Loucy (cell line): Measurements from ENCODE around the gene CGB2.

Source experiments
- H2AFZ ChIP-seq: fragments of 200-600 bp; sonication (generic); 2 replicates; pipeline ENCODE4 v1.6.0; 2016; ENCODE audit warnings: antibody characterized with exemption, mild to moderate bottlenecking, low read length, moderate library complexity
- H3F3A ChIP-seq: fragments of 200-600 bp; 2 replicates; pipeline ENCODE4 v1.6.0; 2016; ENCODE audit warnings: antibody characterized with exemption, low read depth, mild to moderate bottlenecking
- H3K27me3 ChIP-seq: fragments of 200-600 bp; sonication (generic); 2 replicates; pipeline ENCODE4 v1.6.1; 2014; ENCODE audit warnings: low read length, mild to moderate bottlenecking; ENCODE audit not compliant: insufficient read depth, poor library complexity, severe bottlenecking
- H3K36me3 ChIP-seq: fragments of 200-600 bp; sonication (generic); 2 replicates; pipeline ENCODE4 v1.6.1; 2016; ENCODE audit warnings: low read length; ENCODE audit not compliant: insufficient read depth
- H3K4me1 ChIP-seq: fragments of 200-600 bp; sonication (generic); 2 replicates; pipeline ENCODE4 v1.5.1; 2014; ENCODE audit warnings: low read length, mild to moderate bottlenecking; ENCODE audit not compliant: insufficient read depth, poor library complexity, severe bottlenecking
- H3K4me2 ChIP-seq: fragments of 200-600 bp; sonication (generic); 2 replicates; pipeline ENCODE4 v1.6.0; 2014; ENCODE audit warnings: antibody characterized with exemption, low read length, low read depth, mild to moderate bottlenecking; ENCODE audit not compliant: poor library complexity, severe bottlenecking
- H3K4me3 ChIP-seq: fragments of 200-600 bp; sonication (generic); 2 replicates; pipeline ENCODE4 v1.5.1; 2014; ENCODE audit warnings: low read length, mild to moderate bottlenecking, mixed read lengths; ENCODE audit not compliant: poor library complexity, severe bottlenecking
- H3K79me2 ChIP-seq: fragments of 200-600 bp; sonication (generic); 2 replicates; pipeline ENCODE4 v1.6.1; 2014; ENCODE audit warnings: low read length; ENCODE audit not compliant: insufficient read depth
- H3K9ac ChIP-seq: fragments of 200-600 bp; sonication (generic); 2 replicates; pipeline ENCODE4 v1.6.0; 2014; ENCODE audit warnings: mild to moderate bottlenecking, low read depth, low read length, moderate library complexity; ENCODE audit not compliant: poor library complexity, severe bottlenecking
- H3K9me2 ChIP-seq: fragments of 200-600 bp; sonication (generic); replicated peaks from 2 replicates; pipeline ENCODE4 v1.6.1; 2016; ENCODE audit warnings: low read depth, low read length, mixed read lengths
- H3K9me3 ChIP-seq: fragments of 200-600 bp; sonication (generic); 2 replicates; pipeline ENCODE4 v1.6.1; 2014; ENCODE audit warnings: mild to moderate bottlenecking, antibody characterized with exemption, low read length, low read depth; ENCODE audit not compliant: insufficient read depth
- H4K20me1 ChIP-seq: fragments of 200-600 bp; sonication (generic); 2 replicates; pipeline ENCODE4 v1.6.0; 2014; ENCODE audit warnings: antibody characterized with exemption, low read length, mild to moderate bottlenecking; ENCODE audit not compliant: insufficient read depth, poor library complexity, severe bottlenecking
- CTCF ChIP-seq: fragments of 200-600 bp; sonication (generic); conservative IDR thresholded peaks from 2 replicates; pipeline ENCODE4 v1.5.1; 2014; ENCODE audit warnings: mild to moderate bottlenecking, antibody characterized with exemption, low read length
- EZH2phosphoT487 ChIP-seq: fragments of 200-600 bp; IDR thresholded peaks from 2 replicates; pipeline ENCODE4 v1.6.1; 2018; ENCODE audit warnings: antibody characterized with exemption, mild to moderate bottlenecking, moderate library complexity, borderline replicate concordance

CGB2 gene

DNA sequence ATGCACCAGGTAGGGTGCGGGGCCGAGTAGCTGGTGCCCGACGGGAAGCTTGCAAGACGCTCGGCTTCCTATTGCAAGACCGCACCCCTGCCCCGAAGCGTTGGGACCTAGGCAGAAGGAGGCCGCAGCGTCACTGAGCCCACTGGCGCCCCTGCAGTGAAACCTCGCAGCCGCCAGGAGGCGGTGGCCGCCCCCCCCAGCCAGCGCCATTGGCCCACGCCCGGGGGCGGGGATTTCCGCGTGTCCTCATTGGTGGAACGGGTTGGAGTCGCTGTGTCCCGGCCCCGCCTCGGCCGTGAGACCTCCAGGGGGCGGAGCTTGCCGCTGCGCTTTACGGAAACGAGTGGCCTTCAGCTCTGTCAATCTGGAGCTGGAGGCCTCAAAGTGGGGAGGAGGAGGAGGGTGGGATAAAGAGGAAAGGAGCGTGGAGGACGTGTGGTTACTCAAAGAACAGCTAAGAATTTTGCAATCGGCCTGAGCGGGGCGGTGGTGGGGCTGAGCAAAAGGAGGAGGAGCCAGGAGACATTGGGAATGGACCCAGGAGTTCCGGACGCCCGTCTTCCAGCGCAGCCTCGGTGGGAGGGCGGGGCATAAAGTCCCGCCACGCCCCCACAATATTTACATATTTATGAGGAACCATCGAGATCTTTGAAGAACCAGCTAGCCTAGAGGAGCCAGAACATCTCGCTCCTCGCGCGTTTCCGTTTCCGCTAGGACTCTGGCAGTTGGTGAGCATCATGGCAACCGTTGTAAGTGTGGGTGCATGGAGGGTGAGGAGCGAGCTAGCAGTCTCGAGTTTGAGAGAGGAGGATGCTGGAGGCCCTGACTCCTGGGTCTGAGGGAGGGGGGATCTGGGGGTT is 38.3 kb upstream of the CGB2 start, which contains the start of the genes GYS1 and RUVBL2:
Gene GYS1 (minus strand): TSS at position 135 of the 860 bp plus-strand sequence. CDS start 197 bp downstream, outside the sequence.
Gene RUVBL2 (plus strand): TSS at position 713 of the 860 bp plus-strand sequence. CDS start 25 bp downstream, at position 738.
- H3K9ac ChIP-seq, result peak within 1 kb of the TSS; percentile 97
- peak; percentile 79 for TF ChIP-seq CTCF
- TF ChIP-seq EZH2phosphoT487, result no peak
- H3K9me3 ChIP-seq, result no peaks in the 10 kb centered on the region
- H3K9me2 ChIP-seq, result no peaks in the 10 kb centered on the region
- peak within 1 kb of the TSS; percentile 90 for H2AFZ ChIP-seq
- H3K27me3 ChIP-seq, result no peaks in the 10 kb centered on the region
- H3K4me3 ChIP-seq, result peak within 1 kb of the TSS; percentile 89
- H3K36me3 ChIP-seq, result no peaks in the 10 kb centered on the region; the same call in 1 of the 2 replicates
- peaks cover 27% of the 10 kb centered on the region for H4K20me1 ChIP-seq
- H3K4me2 ChIP-seq, result peak within 1 kb of the TSS; percentile 87
- no peaks in the 10 kb centered on the region for H3F3A ChIP-seq
- peaks cover 18% of the 10 kb centered on the region for H3K4me1 ChIP-seq
- peaks cover 77% of the 10 kb centered on the region for H3K79me2 ChIP-seq

- Histone ChIP-seq H3K4me2 (peak overlapping the region; percentile 81), H3K4me1 (peaks cover 18% of the 10 kb centered on the region), H3K27me3 (no peaks in the 10 kb centered on the region), H4K20me1 (peaks cover 28% of the 10 kb centered on the region), H3K36me3 (no peaks in the 10 kb centered on the region), H3F3A (no peaks in the 10 kb centered on the region), H3K9ac (peak overlapping the region; percentile 95), H3K9me3 (no peaks in the 10 kb centered on the region), H3K79me2 (peaks cover 79% of the 10 kb centered on the region), H3K4me3 (peak overlapping the region; percentile 89), H3K9me2 (no peaks in the 10 kb centered on the region), H2AFZ (0 out of 2 replicates have a peak overlapping the region, but pooled peaks have one; percentile 83)
- TF ChIP-seq CTCF, result no peak
- no peak for TF ChIP-seq EZH2phosphoT487
Observed at GRCh38 chr19:48994035-48994386, 37.7 kb upstream of the CGB2 start.

DNA sequence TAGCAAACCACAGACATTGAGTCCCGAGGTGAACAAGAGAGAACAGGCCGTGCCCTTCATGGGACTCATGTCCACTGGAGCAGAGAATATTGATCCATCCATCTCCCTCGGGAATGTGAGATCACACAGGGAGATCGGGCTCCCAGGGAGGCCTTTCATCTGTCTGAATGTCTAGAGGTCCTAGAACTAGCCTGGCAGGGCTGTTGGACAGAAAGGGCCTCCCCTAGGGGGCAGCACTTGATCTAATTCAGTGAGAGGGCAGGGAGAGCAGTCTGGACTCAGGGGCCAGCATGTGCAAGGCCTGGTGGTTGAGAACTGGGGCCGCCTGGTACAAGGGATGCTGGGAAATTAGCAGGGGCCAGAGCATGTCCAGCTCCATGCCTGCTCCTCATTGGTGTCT is 33.7 kb upstream of the CGB2 start:
- Histone ChIP-seq H3K9me3 (no peaks in the 10 kb centered on the region), H3K9me2 (no peaks in the 10 kb centered on the region), H2AFZ (no peak overlapping the region), H3K36me3 (peaks cover 2% of the 10 kb centered on the region; the same call in 1 of the 2 replicates), H3K79me2 (peaks cover 56% of the 10 kb centered on the region), H4K20me1 (peaks cover 27% of the 10 kb centered on the region), H3K4me2 (no peak overlapping the region), H3K4me3 (no peak overlapping the region), H3F3A (no peaks in the 10 kb centered on the region), H3K4me1 (peaks cover 7% of the 10 kb centered on the region), H3K9ac (no peak overlapping the region), H3K27me3 (no peaks in the 10 kb centered on the region)
- TF ChIP-seq CTCF, result peak; percentile 79
- TF ChIP-seq EZH2phosphoT487, result no peak
